Right lobe of liver (tissue), 4 donors: ENCODE results near the gene KLF13.

Experiments
- CTCF ChIP-seq, 4 donors: fragments of 200-600 bp in 3 of 4; fragments of 450-650 bp in 1 of 4; IDR thresholded peaks; one replicate each; pipeline versions ENCODE4 v1.5.1 to v1.8.0; 2016 to 2022; ENCODE audit warnings: antibody characterized with exemption in 4 of 4, mild to moderate bottlenecking in 2 of 4
- POLR2A ChIP-seq: fragments of 450-650 bp; IDR thresholded peaks from one replicate; pipeline ENCODE4 v1.6.1; 2017; ENCODE audit warnings: antibody characterized with exemption, mild to moderate bottlenecking
- donor health status: DM: no; HTN: no; CAD: no.
- donor health status: DM: no; HTN: no; CAD: no.
- donor health status: DM: no; HTN: yes; CAD: no.

GRCh38 chr15:31324806-31325594 is 1.6 kb upstream of the KLF13 start:
- no peak for TF ChIP-seq CTCF (IDR thresholded peaks at IDR 0.05)
- no peak for TF ChIP-seq POLR2A
